Brain pericyte (primary cell): Measurements from ENCODE around the gene TNFRSF14.

Source experiments
- DNase-seq: peaks from one replicate; pipeline ENCODE4 v3.0.0-alpha.2; 2012; ENCODE audit warnings: low read depth, low spot score

Gene TNFRSF14

GRCh38 chr1:2556277-2556677, at the start of gene TNFRSF14:
TSS of gene TNFRSF14 (plus strand) at chr1:2556371. CDS start at chr1:2556665, 294 bp downstream.
- peak; percentile 63 for DNase-seq

- no peak for DNase-seq
Observed at GRCh38 chr1:2506901-2507565, 49.1 kb upstream of the TNFRSF14 start.

- DNase-seq: no peak
Observed at GRCh38 chr1:2507744-2508155, 48.4 kb upstream of the TNFRSF14 start.

- DNase-seq: no peak
Observed at GRCh38 chr1:2508180-2508579, 48.0 kb upstream of the TNFRSF14 start.

GRCh38 chr1:2508751-2509150, 47.4 kb upstream of the TNFRSF14 start:
- DNase-seq: no peak

- DNase-seq: no peak
Observed at GRCh38 chr1:2509589-2509988, 46.6 kb upstream of the TNFRSF14 start.

GRCh38 chr1:2510366-2511155, 45.6 kb upstream of the TNFRSF14 start:
- no peak for DNase-seq

- DNase-seq: no peak
Observed at GRCh38 chr1:2512862-2513421, 43.2 kb upstream of the TNFRSF14 start.

GRCh38 chr1:2513939-2514652, 42.1 kb upstream of the TNFRSF14 start:
- no peak for DNase-seq

GRCh38 chr1:2514863-2515762, 41.1 kb upstream of the TNFRSF14 start:
- DNase-seq: no peak

- no peak for DNase-seq
Observed at GRCh38 chr1:2515763-2516080, 40.4 kb upstream of the TNFRSF14 start.

GRCh38 chr1:2516124-2516523, 40.0 kb upstream of the TNFRSF14 start:
- DNase-seq: no peak

GRCh38 chr1:2516946-2517345, 39.2 kb upstream of the TNFRSF14 start:
- no peak for DNase-seq

- no peak for DNase-seq
Observed at GRCh38 chr1:2517966-2518365, 38.2 kb upstream of the TNFRSF14 start.

- no peak for DNase-seq
Observed at GRCh38 chr1:2518528-2518927, 37.6 kb upstream of the TNFRSF14 start.

GRCh38 chr1:2519029-2519685, 37.0 kb upstream of the TNFRSF14 start:
- no peak for DNase-seq

- DNase-seq: no peak
Observed at GRCh38 chr1:2519729-2520128, 36.4 kb upstream of the TNFRSF14 start.

- no peak for DNase-seq
Observed at GRCh38 chr1:2520206-2520605, 36.0 kb upstream of the TNFRSF14 start.

- DNase-seq: no peak
Observed at GRCh38 chr1:2520806-2521205, 35.4 kb upstream of the TNFRSF14 start.

- no peak for DNase-seq
Observed at GRCh38 chr1:2522230-2522629, 33.9 kb upstream of the TNFRSF14 start.
